Mononuclear cell (primary cell): ENCODE measurements around the gene NXPE1. TPM values are rescaled to one million over a fixed set of nuclear protein-coding genes. Genes with fewer than 3 reads are reported as not detected.

Experiments used
- H3K27me3 ChIP-seq: 2 replicates; pipeline ENCODE4 v1.6.0; 2011; ENCODE audit warnings: low read length, control low read depth; ENCODE audit not compliant: insufficient read depth
- H3K4me1 ChIP-seq: 2 replicates; pipeline ENCODE4 v1.5.1; 2011; ENCODE audit warnings: mild to moderate bottlenecking, low read length, control low read depth; ENCODE audit not compliant: insufficient read depth
- H3K4me3 ChIP-seq: 2 replicates; pipeline ENCODE4 v1.5.1; 2011; ENCODE audit warnings: mild to moderate bottlenecking, low read length, moderate library complexity
- H3K9me3 ChIP-seq: 2 replicates; pipeline ENCODE4 v1.5.1; 2011; ENCODE audit warnings: low read depth, mild to moderate bottlenecking, control low read depth, low read length
- total RNA-seq: library from RNA; depleted of rRNA; stranded (reverse); fragments of >200 nt; gene quantifications from one replicate; pipeline ENCODE4 v1.2.3, GENCODE V29; 2012

NXPE1 gene
- total RNA-seq, 1 donor: not detected

- H3K9me3 ChIP-seq: peaks cover 15% of the 10 kb centered on the region
Observed at GRCh38 chr11:114587398-114587953, 27.8 kb upstream of the NXPE1 start.

GRCh38 chr11:114586797-114587196 lies 27.1 kb upstream of the NXPE1 start:
- no peak overlapping the region for H3K4me3 ChIP-seq
- H3K27me3 ChIP-seq: no peaks in the 10 kb centered on the region
- H3K4me1 ChIP-seq: no peaks in the 10 kb centered on the region
- peaks cover 15% of the 10 kb centered on the region for H3K9me3 ChIP-seq

More at GRCh38 chr11:114587398-114587953, 27.8 kb upstream of the NXPE1 start:
- Histone ChIP-seq H3K4me3 (no peak overlapping the region), H3K4me1 (no peaks in the 10 kb centered on the region), H3K27me3 (no peaks in the 10 kb centered on the region)

GRCh38 chr11:114571712-114572111 lies 12.0 kb upstream of the NXPE1 start:
- H3K4me1 ChIP-seq: no peaks in the 10 kb centered on the region
- no peaks in the 10 kb centered on the region for H3K9me3 ChIP-seq
- H3K4me3 ChIP-seq: no peak overlapping the region
- H3K27me3 ChIP-seq: no peaks in the 10 kb centered on the region

GRCh38 chr11:114569801-114570200 lies 10.1 kb upstream of the NXPE1 start:
- H3K4me1 ChIP-seq: no peaks in the 10 kb centered on the region
- no peak overlapping the region for H3K4me3 ChIP-seq
- no peaks in the 10 kb centered on the region for H3K27me3 ChIP-seq
- no peaks in the 10 kb centered on the region for H3K9me3 ChIP-seq

- Histone ChIP-seq H3K4me3 (no peak overlapping the region), H3K9me3 (no peaks in the 10 kb centered on the region), H3K4me1 (no peaks in the 10 kb centered on the region), H3K27me3 (no peaks in the 10 kb centered on the region)
Observed at GRCh38 chr11:114566276-114566675, 6.6 kb upstream of the NXPE1 start.

GRCh38 chr11:114564831-114565230 lies 5.2 kb upstream of the NXPE1 start:
- H3K4me1 ChIP-seq: no peaks in the 10 kb centered on the region
- H3K9me3 ChIP-seq: no peaks in the 10 kb centered on the region
- H3K27me3 ChIP-seq: no peaks in the 10 kb centered on the region
- H3K4me3 ChIP-seq: no peak overlapping the region

- Histone ChIP-seq H3K4me3 (no peak overlapping the region), H3K9me3 (no peaks in the 10 kb centered on the region), H3K4me1 (no peaks in the 10 kb centered on the region), H3K27me3 (no peaks in the 10 kb centered on the region)
Observed at GRCh38 chr11:114563077-114563476, 3.4 kb upstream of the NXPE1 start.

- no peaks in the 10 kb centered on the region for H3K27me3 ChIP-seq
- no peaks in the 10 kb centered on the region for H3K4me1 ChIP-seq
- H3K4me3 ChIP-seq: no peak overlapping the region
- no peaks in the 10 kb centered on the region for H3K9me3 ChIP-seq
Observed at GRCh38 chr11:114562166-114562916, 2.7 kb upstream of the NXPE1 start.

- H3K27me3 ChIP-seq: no peaks in the 10 kb centered on the region
- no peaks in the 10 kb centered on the region for H3K9me3 ChIP-seq
- no peaks in the 10 kb centered on the region for H3K4me1 ChIP-seq
- no peak overlapping the region for H3K4me3 ChIP-seq
Observed at GRCh38 chr11:114556135-114556534, 3.5 kb downstream of the NXPE1 start.

GRCh38 chr11:114553642-114554041 lies 6.0 kb downstream of the NXPE1 start:
- H3K27me3 ChIP-seq: no peaks in the 10 kb centered on the region
- no peak overlapping the region for H3K4me3 ChIP-seq
- H3K4me1 ChIP-seq: no peaks in the 10 kb centered on the region
- H3K9me3 ChIP-seq: no peaks in the 10 kb centered on the region

GRCh38 chr11:114551060-114551459 lies 8.6 kb downstream of the NXPE1 start:
- no peaks in the 10 kb centered on the region for H3K27me3 ChIP-seq

GRCh38 chr11:114525682-114526081 lies 34.0 kb downstream of the NXPE1 start:
- Histone ChIP-seq H3K9me3 (no peaks in the 10 kb centered on the region), H3K27me3 (no peaks in the 10 kb centered on the region), H3K4me3 (no peak overlapping the region), H3K4me1 (no peaks in the 10 kb centered on the region)

More at GRCh38 chr11:114551060-114551459, 8.6 kb downstream of the NXPE1 start:
- H3K4me1 ChIP-seq: no peaks in the 10 kb centered on the region
- no peak overlapping the region for H3K4me3 ChIP-seq
- no peaks in the 10 kb centered on the region for H3K9me3 ChIP-seq

GRCh38 chr11:114524122-114524521 lies 35.6 kb downstream of the NXPE1 start:
- Histone ChIP-seq H3K9me3 (no peaks in the 10 kb centered on the region), H3K4me3 (no peak overlapping the region), H3K4me1 (no peaks in the 10 kb centered on the region), H3K27me3 (no peaks in the 10 kb centered on the region)

- Histone ChIP-seq H3K4me3 (no peak overlapping the region), H3K27me3 (no peaks in the 10 kb centered on the region), H3K4me1 (no peaks in the 10 kb centered on the region), H3K9me3 (no peaks in the 10 kb centered on the region)
Observed at GRCh38 chr11:114522818-114523217, 36.9 kb downstream of the NXPE1 start.

GRCh38 chr11:114511538-114511937 lies 48.1 kb downstream of the NXPE1 start:
- H3K4me3 ChIP-seq: no peak overlapping the region
- no peaks in the 10 kb centered on the region for H3K9me3 ChIP-seq
- H3K4me1 ChIP-seq: no peaks in the 10 kb centered on the region
- no peaks in the 10 kb centered on the region for H3K27me3 ChIP-seq

GRCh38 chr11:114511079-114511478 lies 48.6 kb downstream of the NXPE1 start:
- H3K9me3 ChIP-seq: no peaks in the 10 kb centered on the region
- no peaks in the 10 kb centered on the region for H3K4me1 ChIP-seq
- no peaks in the 10 kb centered on the region for H3K27me3 ChIP-seq
- H3K4me3 ChIP-seq: no peak overlapping the region
